ENCODE results near the gene PRKCA. TPM values are rescaled to one million over a fixed set of nuclear protein-coding genes. Genes with fewer than 3 reads are reported as not detected.

Gene PRKCA
- total RNA-seq, 4 donors from 2014 or later: 9.6 to 15.5 (median 11.1) TPM

DNA sequence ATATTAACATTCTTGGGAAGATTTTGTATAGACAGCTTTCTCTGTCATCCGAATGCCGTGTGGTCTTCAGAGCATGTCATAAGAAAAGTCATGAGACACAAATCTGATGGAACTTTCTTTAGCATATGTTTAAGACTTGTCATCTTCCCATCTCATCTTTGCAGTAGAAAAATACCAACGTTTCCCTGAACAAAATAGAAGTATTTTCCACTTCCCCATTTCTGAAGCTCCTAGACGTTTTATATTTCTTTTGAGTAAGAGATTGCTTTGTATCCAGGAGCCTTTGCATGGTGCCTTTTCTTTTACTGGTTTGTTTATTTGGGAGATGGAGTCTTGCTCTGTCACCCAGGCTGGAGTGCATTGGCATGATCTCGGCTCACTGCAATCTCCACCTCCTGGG, 235.1 kb downstream of the PRKCA start:
- WGBS, 2 donors: 73 to 85% methylated on average over 5 of the region's 5 CpGs
- TF ChIP-seq, protein P1, sequence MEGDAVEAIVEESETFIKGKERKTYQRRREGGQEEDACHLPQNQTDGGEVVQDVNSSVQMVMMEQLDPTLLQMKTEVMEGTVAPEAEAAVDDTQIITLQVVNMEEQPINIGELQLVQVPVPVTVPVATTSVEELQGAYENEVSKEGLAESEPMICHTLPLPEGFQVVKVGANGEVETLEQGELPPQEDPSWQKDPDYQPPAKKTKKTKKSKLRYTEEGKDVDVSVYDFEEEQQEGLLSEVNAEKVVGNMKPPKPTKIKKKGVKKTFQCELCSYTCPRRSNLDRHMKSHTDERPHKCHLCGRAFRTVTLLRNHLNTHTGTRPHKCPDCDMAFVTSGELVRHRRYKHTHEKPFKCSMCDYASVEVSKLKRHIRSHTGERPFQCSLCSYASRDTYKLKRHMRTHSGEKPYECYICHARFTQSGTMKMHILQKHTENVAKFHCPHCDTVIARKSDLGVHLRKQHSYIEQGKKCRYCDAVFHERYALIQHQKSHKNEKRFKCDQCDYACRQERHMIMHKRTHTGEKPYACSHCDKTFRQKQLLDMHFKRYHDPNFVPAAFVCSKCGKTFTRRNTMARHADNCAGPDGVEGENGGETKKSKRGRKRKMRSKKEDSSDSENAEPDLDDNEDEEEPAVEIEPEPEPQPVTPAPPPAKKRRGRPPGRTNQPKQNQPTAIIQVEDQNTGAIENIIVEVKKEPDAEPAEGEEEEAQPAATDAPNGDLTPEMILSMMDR (IDR thresholded peaks at IDR 0.05): no peak
- TF ChIP-seq POLR2A (IDR thresholded peaks at IDR 0.05): no peak
- intact Hi-C loops (cut with DNase I; ENCODE audit: low total_unique reads): no loop called here
- H3K4me3 ChIP-seq (ENCODE audit: low read depth, poor library complexity, severe bottlenecking): no peak overlapping the region
- no peak for DNase-seq (ENCODE audit: low spot score in 2 of 2)

DNA sequence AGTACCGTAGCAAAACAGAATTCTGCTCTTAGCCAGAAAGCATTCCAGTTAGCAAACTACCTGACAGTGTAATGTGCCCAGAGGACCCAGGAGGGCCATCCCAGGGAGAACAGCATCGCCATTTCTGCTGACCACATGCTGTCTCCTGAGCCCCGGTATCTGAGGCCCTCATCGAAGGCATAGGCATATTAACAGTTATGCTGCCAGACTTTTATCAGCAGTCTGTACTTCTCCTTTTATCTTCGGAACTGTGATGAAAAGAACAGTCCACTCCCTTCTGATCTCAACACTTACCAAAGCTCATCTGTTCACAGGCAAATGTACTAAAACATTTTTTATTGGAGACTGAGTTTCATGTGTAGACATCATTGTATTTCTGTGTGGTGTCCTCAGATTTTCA, 236.4 kb downstream of the PRKCA start:
- no peak for DNase-seq (ENCODE audit: low spot score in 2 of 2)
- 80 to 90% methylated on average over 5 of the region's 5 CpGs for WGBS, 2 donors
- intact Hi-C loops (cut with DNase I; ENCODE audit: low total_unique reads): no loop called here
- TF ChIP-seq POLR2A (IDR thresholded peaks at IDR 0.05): no peak
- TF ChIP-seq, protein P1 (IDR thresholded peaks at IDR 0.05): no peak
- H3K4me3 ChIP-seq (ENCODE audit: low read depth, poor library complexity, severe bottlenecking): no peak overlapping the region

DNA sequence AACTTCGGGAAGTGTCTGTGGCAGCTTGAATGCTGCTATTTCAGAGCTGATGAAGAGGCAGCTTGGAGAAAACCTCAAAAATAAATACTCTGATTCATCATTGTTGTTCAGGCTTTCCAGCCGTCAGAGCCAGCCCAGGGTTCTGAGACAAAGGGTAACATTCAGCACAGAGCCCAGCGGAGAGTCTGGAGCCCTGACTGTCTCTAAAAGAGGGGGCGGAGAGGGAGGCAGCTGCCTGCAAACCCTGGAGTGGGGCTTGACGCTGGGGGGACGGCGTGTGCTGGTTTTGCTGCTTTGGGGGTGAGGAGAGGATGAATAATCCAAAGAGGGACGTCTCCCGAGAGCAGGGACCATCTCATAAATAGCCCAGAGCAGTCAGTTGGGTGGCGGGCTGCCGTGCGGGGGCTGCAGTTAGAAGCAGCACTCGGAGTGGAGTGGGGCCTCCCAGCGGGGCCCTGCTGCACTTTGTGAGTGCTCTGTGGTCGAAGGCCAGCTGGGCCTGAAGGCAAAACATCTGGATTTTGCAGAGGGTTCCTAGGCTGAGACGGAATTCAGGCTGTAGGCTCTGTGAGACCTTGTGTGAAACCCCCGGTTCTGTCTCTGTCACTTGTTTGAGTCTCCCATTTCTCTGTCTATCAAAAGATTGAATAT, 237.8 kb downstream of the PRKCA start:
- intact Hi-C loops (cut with DNase I; ENCODE audit: low total_unique reads): no loop called here
- TF ChIP-seq, protein P1 (IDR thresholded peaks at IDR 0.05): no peak
- TF ChIP-seq POLR2A (IDR thresholded peaks at IDR 0.05): no peak
- H3K4me3 ChIP-seq (ENCODE audit: low read depth, poor library complexity, severe bottlenecking): no peak overlapping the region
- WGBS, 2 donors: 52 to 54% methylated on average over 17 of the region's 17 CpGs
- DNase-seq (ENCODE audit: low spot score in 2 of 2): no peak

DNA sequence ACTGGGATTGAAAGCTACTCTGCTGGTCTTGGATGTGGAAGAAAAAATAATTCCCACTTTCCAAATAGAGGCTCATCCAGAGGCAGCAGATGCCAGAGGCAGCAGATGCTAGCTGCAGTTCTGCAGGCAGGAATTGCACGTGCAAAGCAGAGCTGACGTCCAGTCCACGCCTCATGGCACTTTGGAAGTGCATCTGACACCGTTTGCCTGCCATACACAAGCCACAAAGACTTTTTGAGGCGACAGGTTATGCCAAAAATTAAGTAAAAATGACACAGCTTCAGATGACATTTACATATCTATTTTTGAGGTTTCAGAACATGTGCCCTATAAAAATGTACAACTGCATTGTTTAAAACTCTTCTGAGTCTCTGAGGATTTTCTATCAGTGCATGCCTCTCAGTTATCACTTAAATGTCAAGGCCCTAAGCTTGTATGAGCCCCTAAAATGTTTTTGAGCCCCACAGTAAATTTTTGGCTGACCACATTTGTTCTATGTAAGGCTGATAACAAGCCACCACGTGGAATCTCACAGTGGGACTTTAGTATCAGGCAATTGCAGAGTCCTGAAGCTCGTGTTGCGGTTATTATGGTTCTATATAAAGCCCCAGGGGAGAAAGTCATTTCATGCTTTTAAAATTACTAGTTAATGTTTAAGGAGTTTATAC, 239.2 kb downstream of the PRKCA start:
- no peak for DNase-seq (ENCODE audit: low spot score in 2 of 2)
- intact Hi-C loops (cut with DNase I; ENCODE audit: low total_unique reads): no loop called here
- TF ChIP-seq POLR2A (IDR thresholded peaks at IDR 0.05): no peak
- TF ChIP-seq, protein P1 (IDR thresholded peaks at IDR 0.05): no peak
- 59 to 71% methylated on average over 8 of the region's 8 CpGs for WGBS, 2 donors
- H3K4me3 ChIP-seq (ENCODE audit: low read depth, poor library complexity, severe bottlenecking): no peak overlapping the region

DNA sequence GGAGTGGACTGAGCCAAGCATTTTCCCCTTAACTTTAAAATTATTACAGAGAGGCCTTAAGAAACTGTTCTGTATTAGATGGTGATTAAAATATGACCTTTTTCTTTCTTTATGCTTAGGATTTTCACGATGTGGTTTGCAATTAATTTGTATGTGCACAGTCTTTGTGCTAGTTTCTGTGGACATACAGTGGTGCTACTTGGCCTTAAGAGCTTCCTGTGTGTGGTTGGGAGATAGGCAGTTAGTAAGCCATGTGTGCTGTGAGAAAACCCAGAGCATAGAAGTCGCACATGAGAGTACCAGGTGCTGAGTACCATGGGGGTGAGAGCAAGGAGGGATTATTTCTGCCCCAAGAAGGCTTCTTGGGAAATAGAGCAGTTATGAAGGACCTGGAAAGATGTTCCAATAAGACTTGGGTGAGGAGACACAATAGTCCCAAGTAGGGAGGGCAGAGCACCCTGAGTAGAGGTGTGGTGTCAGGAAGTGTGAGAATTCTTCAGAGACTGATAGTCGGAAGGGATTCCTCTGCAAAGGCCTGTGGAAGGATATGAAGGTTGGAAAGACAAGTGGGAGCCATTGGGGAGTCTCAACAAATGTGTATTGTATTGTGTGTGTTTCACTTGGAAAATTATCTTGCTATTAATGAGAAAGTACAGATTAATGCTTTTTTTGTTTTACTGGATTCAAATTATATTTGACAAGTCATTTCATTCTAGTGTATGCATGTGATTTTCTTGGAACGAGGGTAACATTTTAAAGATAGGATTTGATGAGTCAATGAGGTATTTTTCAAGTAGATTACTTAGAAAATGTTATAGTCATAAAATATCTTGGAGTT, 239.9 kb downstream of the PRKCA start:
- no peak overlapping the region for H3K4me3 ChIP-seq (ENCODE audit: low read depth, poor library complexity, severe bottlenecking)
- no peak for DNase-seq (ENCODE audit: low spot score in 2 of 2)
- 69 to 70% methylated on average over 4 of the region's 4 CpGs for WGBS, 2 donors
- intact Hi-C loops (cut with DNase I; ENCODE audit: low total_unique reads): no loop called here
- TF ChIP-seq, protein P1 (IDR thresholded peaks at IDR 0.05): no peak
- TF ChIP-seq POLR2A (IDR thresholded peaks at IDR 0.05): no peak
